GM12891 (cell line): ENCODE data around the gene TMEM132D.

ENCODE experiments used
- POLR2A ChIP-seq: IDR thresholded peaks from 2 replicates; pipeline ENCODE4 v1.6.1; 2011; ENCODE audit warnings: low read depth, low read length, control low read depth
- POLR2AphosphoS5 ChIP-seq: IDR thresholded peaks from 2 replicates; pipeline ENCODE4 v1.6.1; 2011; ENCODE audit warnings: low read depth, low read length, control low read depth
- POU2F2 ChIP-seq: IDR thresholded peaks from 2 replicates; pipeline ENCODE4 v1.6.1; 2011; ENCODE audit warnings: low read depth, mild to moderate bottlenecking, control low read depth, low read length, moderate library complexity
- TAF1 ChIP-seq: IDR thresholded peaks from 2 replicates; pipeline ENCODE4 v1.6.1; 2011; ENCODE audit warnings: low read depth, low read length, control low read depth

DNA sequence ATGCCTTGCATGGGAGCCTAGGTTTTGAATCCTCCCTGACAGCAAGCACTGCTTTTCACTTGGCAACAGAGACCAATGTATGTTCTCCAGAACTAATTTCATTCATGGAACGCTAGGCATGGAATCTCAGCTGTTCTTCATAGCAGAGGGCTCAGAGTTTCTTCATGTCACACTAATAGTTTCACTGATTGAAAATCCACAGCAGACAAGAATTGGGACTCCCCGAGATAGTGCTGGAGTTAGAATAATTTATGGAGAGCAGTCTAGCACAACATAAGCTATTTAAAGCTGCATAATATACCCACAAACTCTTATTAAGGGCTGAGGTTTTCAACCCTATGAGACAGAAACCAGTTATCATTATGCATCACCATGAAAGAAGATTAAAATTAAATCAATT is 342.5 kb downstream of the TMEM132D start:
- no peak for TF ChIP-seq POLR2AphosphoS5
- no peak for TF ChIP-seq TAF1
- TF ChIP-seq POLR2A: no peak
- TF ChIP-seq POU2F2: no peak
